HG03196 (cell line): ENCODE data around the gene IFNLR1.
"Not testable (repeated sequence)": the region's sequence is repeated elsewhere in the genome, so short reads cannot be mapped to it uniquely, and the experiment has no call there.

Experiments used
- ATAC-seq: cut with Tn5 transposase; IDR thresholded peaks from one replicate; pipeline ENCODE4 v1.9.1; 2021; ENCODE audit not compliant: unreplicated experiment

Gene IFNLR1

DNA sequence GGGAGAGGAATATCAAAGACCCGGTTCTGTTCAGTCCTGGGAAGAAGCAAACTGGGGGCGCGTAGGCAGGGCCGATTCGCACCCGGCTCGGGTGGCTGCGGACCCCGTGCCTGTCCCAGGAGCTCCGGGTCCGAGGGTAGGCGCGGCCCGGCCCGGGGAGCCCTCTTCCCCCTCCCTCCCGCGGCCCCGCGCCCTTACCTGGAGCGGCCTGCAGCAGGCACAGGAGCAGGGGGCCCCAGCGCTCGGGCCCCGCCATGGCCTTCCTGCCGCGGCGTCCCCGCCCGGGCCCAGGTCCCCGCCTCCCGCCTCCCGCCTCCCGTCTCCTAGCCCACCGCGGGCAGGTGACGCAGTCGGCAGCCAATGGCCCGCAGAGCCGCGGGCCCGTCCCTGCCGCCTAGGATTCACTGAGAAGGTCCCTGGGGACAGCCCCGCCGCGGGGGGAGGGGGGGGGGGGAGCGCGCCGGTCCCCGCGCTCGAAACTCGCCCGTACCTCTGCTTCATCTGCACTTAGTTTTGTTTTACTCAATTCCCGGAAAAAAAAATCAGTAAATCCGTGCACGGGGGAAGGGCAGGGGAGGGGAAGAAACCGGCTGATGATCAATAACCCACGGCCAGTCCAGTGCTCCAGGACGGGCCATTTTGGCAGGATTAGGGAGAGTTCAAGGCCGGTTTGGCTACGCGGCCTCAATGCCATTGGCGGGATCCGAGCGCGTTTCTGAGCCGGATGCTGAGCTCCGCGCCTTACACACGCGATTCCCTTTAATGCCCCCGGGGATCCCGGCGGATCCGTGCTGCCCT lies at the start of gene IFNLR1:
Gene IFNLR1, minus strand, starts transcription at position 297 of the 798 bp plus-strand sequence. Its CDS starts 41 bp downstream, at position 256.
- ATAC-seq: no peak

DNA sequence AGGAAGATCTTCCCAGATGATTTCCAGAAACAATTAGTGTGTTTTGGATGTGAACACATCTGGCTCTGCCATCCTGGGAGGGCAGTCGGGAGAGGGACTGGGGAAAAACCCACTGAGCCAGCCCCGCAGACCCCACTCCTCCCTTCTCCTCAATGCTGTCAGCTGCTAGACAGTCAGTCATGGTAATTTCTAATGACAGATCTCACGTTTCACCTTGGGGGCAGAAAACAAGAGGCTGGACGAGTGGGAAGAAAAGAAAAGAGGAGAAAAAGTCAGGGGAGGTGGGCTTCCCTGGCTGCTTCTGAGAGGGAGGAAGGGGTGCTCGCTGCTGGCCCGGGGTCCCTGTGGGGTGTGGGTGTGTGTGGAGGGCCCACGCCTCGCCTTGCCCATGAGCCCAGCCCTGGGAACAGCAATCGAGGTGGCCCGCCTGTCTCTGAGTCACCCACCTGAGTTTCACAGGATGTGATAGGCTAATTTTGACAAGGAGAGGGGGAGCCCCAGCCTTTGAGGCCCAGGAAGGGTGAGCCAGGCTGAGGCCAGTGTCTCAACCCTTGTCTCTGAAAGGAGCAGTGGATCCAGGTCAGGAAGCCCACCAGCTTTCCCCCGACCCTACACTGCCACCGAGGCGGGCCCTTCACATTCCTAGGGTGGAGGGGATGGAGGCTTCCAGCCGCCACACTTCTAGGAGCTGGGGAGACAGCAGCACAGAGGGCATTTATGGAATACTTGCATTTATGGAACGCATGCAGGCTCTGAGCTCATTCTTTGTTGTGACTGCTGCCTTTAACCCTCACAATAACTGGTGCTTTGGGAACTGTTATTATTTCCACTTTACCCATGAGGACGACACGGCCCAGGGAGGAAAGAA lies 49.1 kb upstream of the IFNLR1 start:
- ATAC-seq: no peak

DNA sequence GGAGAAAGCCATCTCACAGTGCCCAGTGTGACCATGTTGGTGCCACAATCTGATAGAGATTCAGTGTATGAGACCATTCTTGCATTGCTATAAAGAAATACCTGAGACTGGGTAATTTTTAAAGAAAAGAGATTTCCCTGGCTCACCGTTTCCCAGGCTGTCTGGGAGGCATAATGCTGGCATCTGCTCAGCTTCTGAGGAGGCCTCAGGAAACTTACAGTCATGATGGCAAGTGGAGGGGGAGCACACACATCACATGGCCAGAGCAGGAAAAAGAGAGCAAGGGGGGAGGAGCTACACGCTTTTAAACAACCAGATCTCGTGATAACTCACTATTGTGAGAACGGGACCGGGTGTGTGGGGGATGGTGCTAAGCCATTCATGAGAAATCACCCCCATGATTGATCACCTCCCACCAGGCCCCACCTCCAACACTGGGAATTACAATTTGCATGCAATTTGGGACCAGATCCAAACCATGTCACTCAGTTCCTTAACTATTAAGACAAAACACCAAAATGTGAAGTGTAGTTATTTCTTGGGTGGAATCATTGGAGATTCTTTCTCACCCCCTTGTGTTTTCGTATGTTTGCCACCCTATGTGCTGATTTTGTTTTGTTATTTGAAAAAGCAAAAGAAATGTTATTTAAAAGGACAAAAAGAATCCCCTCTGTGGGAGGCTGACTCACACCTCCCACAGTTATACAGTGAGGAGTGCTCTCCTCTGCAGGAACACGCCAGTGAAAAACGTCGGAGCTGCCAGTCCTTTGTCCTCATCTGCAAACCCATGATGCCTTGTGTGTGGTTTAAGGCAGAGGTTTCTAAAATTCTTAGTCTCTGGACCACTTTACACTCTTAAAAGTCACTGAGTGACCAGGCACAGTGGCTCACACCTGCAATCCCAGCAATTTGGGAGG lies 46.9 kb upstream of the IFNLR1 start:
- ATAC-seq: no peak

DNA sequence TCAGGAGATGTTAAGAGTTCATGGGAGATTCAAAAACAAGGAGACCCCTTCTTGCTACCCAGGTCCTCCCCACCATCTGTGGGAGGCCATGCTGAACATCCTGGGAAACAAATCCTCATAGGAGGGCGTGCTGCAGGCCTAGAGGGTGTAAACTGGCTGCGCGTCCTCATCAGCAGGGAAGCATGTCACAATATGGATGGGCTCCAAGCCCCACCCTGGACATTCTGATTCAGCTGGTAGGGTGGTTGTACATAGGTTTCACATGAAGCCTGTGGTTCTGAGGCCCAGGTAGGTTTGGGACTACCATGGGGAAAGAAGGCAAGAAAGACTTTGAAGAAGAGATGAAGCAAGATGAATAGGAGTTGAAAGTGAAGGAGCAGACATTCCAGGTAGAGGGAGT lies 44.6 kb upstream of the IFNLR1 start:
- ATAC-seq: no peak

DNA sequence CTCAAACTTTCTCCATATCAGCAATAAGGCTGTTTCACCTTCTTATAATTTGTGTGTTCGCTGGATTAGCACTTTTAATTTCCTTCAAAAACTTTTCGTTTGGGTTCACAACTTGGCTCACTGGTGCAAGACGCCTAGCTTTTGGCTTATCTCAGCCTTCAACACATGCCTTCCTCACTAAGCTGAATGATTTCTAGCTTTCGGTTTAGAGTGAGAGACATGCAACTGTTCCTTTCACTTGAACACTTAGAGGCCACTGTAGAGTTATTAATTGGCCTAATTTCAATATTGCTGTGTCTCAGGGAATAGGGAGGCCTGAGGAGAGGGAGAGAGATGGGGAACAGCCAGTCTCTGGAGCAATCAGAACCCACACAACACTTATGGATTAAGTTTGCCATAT lies 41.2 kb upstream of the IFNLR1 start:
- peak; percentile 66 for ATAC-seq

DNA sequence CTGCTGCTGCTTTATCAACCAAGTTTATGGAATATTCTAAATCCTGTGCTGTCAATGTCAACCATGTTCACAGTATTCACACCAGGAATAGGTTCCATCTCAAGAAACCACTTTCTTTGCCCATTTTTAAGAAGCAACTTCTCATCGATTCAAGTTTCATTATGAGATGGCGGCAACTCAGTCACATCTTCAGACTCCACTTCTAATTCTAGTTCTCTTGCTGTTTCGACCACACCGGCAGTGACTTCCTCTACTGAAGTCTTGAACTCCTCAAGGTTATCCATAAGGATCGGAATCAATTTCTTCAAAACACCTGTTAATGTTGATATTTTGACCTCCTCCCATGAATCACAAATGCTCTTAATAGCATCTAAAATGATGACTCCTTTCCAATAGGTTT lies 39.7 kb upstream of the IFNLR1 start:
- no peak for ATAC-seq

DNA sequence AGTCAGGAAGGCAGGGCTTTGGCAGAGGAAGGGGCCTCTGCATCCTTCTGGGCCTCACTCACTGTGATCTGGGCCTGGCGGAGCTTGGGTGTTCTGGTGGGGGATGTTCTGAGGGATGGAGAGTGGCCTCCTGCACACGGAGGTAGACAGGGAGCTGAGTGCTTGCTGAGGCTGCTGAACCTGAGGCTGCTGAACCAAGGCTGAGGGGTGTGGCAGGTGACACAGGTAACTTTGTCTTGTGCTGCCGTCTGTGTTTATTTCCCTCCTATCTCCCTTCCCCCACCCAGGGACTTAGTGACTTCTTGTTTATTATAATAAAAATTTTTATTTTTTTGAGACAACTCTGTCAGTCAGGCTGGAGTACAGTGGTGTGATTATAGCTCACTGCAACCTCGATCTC lies 37.7 kb upstream of the IFNLR1 start:
- no peak for ATAC-seq

DNA sequence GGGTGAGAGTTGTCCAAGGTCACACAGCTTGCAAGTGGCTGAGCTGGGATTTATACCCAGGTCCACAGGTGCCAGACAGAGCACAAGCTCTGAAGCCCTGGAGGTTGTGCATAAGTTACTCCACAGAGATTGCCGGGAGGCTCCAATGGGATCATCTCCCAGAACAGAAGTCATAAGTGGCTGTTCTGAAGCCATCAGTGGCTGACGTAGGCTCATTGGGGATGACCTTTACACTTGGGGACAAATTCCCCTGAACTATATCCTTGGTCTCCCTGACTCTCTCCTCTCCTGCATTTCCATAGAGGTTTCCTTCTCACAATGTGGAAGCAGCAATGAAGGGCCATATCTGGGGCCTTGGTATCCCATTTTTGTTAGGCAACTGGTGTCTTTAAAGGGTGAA lies 37.0 kb upstream of the IFNLR1 start:
- no peak for ATAC-seq

DNA sequence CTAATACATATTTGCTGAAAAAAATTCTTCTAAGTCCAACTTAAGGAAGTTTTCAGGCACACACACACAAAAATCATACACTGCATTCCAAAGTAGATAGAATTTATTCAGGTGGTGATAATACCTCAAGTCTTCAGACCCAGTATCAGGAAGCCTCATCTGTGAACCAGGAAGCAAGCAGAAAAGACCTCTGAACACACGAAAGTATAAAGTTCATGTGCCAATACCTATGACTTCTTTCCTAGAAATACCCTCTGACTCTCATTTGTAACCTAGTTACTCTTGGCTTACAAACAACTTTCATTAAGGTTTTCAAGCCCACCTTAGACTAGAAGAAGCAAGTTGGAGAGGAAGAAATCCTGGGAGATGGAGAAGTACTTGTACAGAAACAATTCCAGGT lies 35.7 kb upstream of the IFNLR1 start:
- no peak for ATAC-seq

DNA sequence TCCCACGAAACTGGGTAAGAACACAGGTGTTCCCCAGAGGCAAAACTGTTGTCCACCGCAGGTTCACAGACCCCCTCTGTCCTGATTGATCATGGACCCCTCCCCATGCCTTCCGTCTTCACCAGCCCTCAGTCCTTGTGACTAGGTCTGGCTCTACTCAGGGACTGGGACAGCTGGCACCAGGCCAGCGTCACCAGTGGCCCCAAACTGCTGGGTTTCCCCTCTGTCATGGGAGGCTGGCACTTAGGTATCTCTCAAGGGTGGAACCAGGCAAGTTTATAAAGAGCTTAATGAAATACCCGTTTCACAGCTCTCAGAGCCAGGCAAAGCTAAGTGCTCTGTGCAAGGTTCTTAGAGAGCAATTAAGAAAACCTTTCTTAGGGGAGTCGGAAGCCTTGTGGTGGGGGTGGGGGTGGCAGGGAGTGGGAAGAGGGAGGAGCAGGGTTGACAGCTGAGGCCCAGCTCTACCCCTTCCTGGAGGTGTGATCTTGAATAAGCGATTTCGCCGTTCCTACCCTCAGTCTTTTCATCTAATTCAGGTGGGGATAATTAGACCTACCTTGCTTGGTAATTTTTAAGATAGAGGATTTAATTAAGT lies 35.0 kb upstream of the IFNLR1 start:
- ATAC-seq: no peak

DNA sequence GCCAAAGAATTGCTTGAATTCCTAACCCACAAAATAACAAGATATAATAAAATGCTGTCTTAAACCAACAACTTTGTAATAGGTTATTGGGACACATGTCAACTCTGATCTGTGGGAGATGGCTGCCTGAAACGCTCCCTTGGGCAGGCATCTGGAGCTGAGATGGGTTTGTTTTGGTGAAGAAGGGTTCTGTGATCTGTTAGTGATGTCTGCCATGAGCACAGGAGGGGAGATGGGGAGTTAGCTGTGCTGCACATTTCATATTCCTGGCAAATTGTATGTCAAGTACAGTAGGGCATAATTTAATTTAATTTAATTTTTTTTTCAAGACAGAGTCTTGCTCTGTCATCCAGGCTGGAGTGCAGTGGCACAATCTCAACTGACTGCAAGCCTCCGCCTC lies 34.2 kb upstream of the IFNLR1 start:
- no peak for ATAC-seq

DNA sequence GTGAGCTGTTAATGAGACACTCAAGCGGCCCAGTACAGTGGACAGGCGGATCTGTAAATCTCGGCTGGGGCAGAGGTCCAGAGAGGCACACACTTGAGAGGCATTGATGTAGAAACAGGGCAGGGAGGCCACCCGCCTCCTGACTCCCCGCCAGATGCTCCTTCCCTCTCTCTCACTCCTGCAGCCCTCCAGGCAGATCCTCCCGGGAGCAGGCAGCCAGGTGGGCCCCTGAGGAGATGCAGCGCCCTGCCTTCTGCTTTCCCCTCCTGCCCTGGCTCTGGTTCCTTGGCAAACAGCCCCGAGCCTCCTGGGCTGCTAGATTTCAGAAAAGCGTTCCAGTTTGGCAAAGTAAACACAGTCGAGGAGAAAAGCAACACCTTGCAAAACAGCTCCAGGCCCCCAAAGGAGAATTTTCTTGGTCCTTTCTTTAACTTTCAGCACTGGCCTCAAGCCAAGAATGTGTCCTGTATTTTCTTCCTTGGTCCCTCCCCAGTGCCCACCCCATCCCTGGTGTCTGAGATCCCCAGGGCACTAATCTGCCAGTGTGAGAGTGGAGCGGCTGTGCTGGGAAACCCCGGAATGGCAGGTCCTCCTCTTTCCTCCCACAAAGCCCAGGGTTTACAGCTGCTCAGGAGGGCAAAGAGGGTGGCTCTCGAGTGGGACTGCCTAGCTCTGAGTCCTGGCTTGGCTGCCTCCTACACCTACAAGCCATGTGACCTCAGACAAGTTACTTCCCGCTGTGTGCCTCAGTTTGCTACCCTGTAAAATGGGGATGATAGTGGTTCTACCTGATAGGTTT lies 29.4 kb upstream of the IFNLR1 start:
- no peak for ATAC-seq

DNA sequence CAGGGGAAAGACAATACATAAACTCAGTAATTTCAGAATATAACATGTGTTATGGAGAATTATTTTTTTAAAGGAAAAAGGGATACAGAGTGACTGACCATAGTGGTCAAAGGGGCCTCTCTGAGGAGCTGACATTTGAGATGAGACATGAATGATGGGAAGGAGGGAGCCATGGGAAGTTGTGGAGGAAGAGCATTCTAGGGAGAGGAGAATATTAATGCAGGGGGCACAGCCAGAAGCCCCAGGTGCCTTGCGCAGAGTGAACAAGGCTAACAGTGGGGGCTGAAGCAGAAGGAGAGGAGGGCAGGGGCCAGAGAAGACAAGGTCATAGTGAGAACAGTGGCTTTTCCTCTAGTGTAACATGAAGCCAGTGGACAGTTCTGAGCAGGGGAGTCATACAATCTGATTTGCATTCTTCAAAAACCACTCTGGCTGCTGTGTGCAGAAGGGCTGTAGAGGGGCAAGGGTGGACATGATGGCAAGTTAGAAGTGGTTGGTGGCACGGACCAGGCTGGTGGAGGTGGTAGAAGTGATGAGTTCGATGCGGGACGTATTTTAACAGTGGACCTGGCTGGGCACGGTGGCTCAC lies 28.2 kb upstream of the IFNLR1 start:
- no peak for ATAC-seq

DNA sequence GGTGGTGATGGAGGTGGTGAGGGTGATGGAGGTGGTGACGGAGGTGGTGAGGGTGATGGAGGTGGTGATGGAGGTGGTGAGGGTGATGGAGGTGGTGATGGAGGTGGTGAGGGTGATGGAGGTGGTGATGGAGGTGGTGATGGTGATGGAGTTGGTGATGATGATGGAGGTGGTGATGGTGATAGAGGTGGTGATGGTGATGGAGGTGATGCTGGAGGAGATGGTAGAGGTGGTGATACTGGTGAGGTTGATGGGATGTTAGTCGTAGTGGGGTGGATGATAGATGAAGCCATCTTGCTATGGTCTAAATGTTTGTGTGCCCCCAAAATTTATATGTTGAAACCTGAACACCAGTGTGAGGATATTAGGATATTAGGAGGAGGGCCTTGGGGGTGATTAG lies 25.3 kb upstream of the IFNLR1 start:
- no peak for ATAC-seq

DNA sequence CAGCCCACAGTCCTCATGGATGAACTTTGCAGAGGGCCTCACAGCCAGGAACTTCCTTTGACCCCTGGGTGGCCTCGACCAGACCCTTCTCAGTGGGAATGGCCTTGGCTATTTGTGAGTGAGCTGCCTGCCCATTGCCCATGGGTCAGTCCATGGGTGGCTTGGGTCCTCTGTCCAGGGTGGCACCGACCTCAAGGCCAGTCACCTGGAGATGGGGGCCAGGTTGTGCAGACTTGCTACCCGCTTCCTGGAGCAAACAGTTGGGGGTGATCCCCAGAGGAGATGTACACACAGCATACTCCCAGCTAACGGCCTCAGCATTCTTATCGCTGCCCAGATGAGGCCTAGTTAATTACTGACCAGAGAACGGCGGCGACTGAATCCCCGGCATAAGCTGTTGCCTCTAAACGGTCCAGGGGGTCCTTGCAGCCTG lies 23.1 kb upstream of the IFNLR1 start:
- no peak for ATAC-seq

DNA sequence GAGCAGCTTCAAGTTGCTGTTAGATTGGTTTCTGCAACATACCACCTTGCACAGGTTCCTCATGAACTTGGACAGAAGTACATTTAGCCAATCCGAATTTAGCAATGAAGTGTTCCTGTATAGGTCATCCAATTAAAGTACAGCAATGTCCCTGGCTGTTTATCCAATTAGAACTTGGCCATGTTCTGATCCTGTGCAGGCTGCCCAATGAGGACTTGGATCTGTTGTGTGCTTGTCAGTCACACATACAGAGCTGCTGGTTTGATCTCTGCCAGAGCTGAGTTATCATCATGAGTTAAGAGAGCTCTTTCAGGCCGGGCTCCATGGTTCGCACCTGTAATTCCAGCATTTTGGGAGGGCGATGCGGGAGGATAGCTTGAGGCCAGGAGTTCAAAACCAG lies 22.0 kb upstream of the IFNLR1 start:
- ATAC-seq: no peak

DNA sequence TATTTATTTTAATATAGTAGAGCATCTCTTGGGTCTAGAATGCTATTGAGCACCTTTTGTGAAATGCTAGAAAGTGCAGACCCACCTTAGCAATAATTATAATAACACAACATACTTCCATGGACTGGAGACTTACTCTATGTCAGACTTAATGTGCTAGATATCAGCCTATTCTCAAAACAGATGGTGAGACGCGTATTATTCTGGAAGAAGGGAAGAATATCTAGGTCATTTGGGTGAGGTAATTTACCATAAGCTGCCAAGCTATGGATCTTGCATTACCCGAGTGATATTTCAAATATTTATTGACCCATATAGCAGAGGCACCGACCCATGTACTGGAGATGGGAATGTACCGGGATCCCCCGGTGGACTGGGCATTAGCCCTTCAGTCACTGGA lies 20.6 kb upstream of the IFNLR1 start:
- ATAC-seq: no peak

DNA sequence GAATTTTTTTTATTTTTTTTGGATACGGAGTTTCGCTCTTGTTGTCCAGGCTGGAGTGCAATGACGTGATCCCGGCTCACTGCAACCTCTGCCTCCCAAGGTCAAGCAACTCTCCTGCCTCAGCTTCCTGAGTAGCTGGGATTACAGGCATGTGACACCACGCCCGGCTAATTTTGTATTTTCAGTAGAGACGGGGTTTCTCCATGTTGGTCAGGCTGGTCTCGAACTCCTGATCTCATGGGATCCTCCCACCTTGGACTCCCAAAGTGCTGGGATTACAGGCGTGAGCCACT lies 20.3 kb upstream of the IFNLR1 start:
- ATAC-seq: not testable (repeated sequence)

DNA sequence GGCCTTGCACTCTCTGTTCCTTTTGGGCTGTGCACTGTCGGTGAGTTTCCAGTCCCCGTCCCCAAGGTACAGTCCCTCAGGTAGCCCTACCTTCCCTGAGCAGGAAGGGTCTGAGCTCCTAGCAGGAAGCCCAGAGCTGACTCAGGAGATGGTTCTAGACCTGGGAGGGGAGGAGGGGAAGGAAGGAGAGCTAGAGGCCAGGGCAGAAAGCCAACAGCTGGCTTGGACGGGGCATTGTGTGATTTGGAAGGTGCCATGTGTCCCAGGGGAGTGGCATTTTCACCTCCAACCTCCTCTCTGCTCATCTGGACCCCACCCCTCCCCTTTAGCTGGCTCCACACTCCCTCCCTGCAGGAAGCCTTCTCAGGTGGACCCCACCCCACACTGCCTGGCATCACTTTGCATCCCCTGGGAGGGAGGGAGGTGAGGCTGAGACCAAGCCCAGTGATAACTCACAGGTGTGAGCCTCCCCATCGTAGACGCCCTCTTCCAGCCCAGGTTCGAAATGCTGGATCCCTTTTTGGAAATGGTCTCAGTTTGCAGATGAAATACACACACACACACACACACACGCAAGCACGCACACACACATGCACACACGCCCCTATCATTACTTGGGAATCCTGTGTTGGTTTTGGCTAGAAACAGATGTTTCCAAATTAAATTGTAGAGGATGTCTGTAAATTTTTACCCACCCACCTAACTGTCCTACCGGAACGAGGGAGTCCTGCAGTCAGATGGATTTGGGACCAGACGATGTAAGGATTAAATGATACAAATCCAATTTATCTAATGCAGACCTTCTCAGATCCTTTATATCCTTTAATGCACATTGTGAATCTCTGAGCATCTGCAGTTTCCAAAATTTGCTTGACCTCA lies 19.7 kb upstream of the IFNLR1 start:
- ATAC-seq: no peak
